H9 (cell line): ENCODE measurements around the gene ARHGEF10L. TPM values are rescaled to one million over a fixed set of nuclear protein-coding genes. Genes with fewer than 3 reads are reported as not detected.

ENCODE experiments used
- DNase-seq: peaks from one replicate; pipeline ENCODE4 v3.0.0-alpha.2; 2017
- H2AFZ ChIP-seq: one replicate; pipeline ENCODE4 v1.6.1; 2013; ENCODE audit warnings: mild to moderate bottlenecking, low read length, control low read depth, moderate library complexity
- H2AK5ac ChIP-seq: 2 replicates; pipeline ENCODE4 v1.6.1; 2013; ENCODE audit warnings: low read length, control low read depth, mixed read lengths; ENCODE audit not compliant: insufficient read length
- H2BK120ac ChIP-seq: one replicate; pipeline ENCODE4 v1.6.1; 2013; ENCODE audit warnings: low read depth, mild to moderate bottlenecking, low read length, control low read depth, inconsistent platforms; ENCODE audit not compliant: poor library complexity, severe bottlenecking
- H2BK12ac ChIP-seq: 2 replicates; pipeline ENCODE4 v1.6.1; 2013; ENCODE audit warnings: low read length, control low read depth, mixed read lengths, low read depth; ENCODE audit not compliant: insufficient read length
- H2BK15ac ChIP-seq: 2 replicates; pipeline ENCODE4 v1.6.1; 2013; ENCODE audit warnings: low read depth, low read length, control low read depth
- H2BK20ac ChIP-seq: one replicate; pipeline ENCODE4 v1.6.1; 2013; ENCODE audit warnings: low read depth, mild to moderate bottlenecking, low read length, control low read depth, inconsistent platforms; ENCODE audit not compliant: poor library complexity, severe bottlenecking
- H2BK5ac ChIP-seq: 2 replicates; pipeline ENCODE4 v1.6.1; 2013; ENCODE audit warnings: low read length, control low read depth, mixed read lengths; ENCODE audit not compliant: insufficient read length
- H3K14ac ChIP-seq: 2 replicates; pipeline ENCODE4 v1.6.1; 2013; ENCODE audit warnings: low read length, control low read depth; ENCODE audit not compliant: insufficient read depth
- H3K18ac ChIP-seq: 2 replicates; pipeline ENCODE4 v1.6.1; 2013; ENCODE audit warnings: low read depth, mild to moderate bottlenecking, mixed read lengths, low read length, control low read depth; ENCODE audit not compliant: insufficient read length
- H3K23ac ChIP-seq: 2 replicates; pipeline ENCODE4 v1.6.1; 2013; ENCODE audit warnings: low read length, control low read depth, mixed read lengths, low read depth; ENCODE audit not compliant: insufficient read length
- H3K23me2 ChIP-seq: 2 replicates; pipeline ENCODE4 v1.6.1; 2013; ENCODE audit warnings: low read depth, mild to moderate bottlenecking, mixed read lengths, low read length, control low read depth; ENCODE audit not compliant: insufficient read length, poor library complexity, severe bottlenecking
- H3K27ac ChIP-seq: 2 replicates; pipeline ENCODE4 v1.5.1; 2013; ENCODE audit warnings: low read length, control low read depth, mixed read lengths, low read depth; ENCODE audit not compliant: insufficient read length
- H3K27me3 ChIP-seq: 2 replicates; pipeline ENCODE4 v1.6.1; 2013; ENCODE audit warnings: low read length, control low read depth, inconsistent platforms; ENCODE audit not compliant: insufficient read depth
- H3K4ac ChIP-seq: 2 replicates; pipeline ENCODE4 v1.6.1; 2013; ENCODE audit warnings: low read depth, mild to moderate bottlenecking, control low read depth, inconsistent platforms, low read length, moderate library complexity
- H3K4me1 ChIP-seq: 2 replicates; pipeline ENCODE4 v1.6.1; 2013; ENCODE audit warnings: low read length, control low read depth, inconsistent platforms; ENCODE audit not compliant: insufficient read depth
- H3K4me2 ChIP-seq: 2 replicates; pipeline ENCODE4 v1.6.1; 2013; ENCODE audit warnings: low read length, control low read depth, mixed read lengths; ENCODE audit not compliant: insufficient read length, insufficient read depth
- H3K56ac ChIP-seq: 2 replicates; pipeline ENCODE4 v1.6.1; 2013; ENCODE audit warnings: low read depth, mild to moderate bottlenecking, mixed read lengths, low read length, control low read depth; ENCODE audit not compliant: insufficient read length
- H3K79me1 ChIP-seq: 2 replicates; pipeline ENCODE4 v1.6.1; 2013; ENCODE audit warnings: low read depth, mild to moderate bottlenecking, moderate library complexity, low read length, control low read depth, inconsistent platforms; ENCODE audit not compliant: insufficient read depth, poor library complexity, severe bottlenecking
- H3K79me2 ChIP-seq: 2 replicates; pipeline ENCODE4 v1.6.1; 2013; ENCODE audit warnings: low read length, control low read depth, inconsistent platforms; ENCODE audit not compliant: insufficient read depth
- H3K9ac ChIP-seq: 2 replicates; pipeline ENCODE4 v1.6.1; 2013; ENCODE audit warnings: low read length, control low read depth, mixed read lengths; ENCODE audit not compliant: insufficient read length; ENCODE audit errors: extremely low read depth
- H3K9me3 ChIP-seq: one replicate; pipeline ENCODE4 v1.6.1; 2013; ENCODE audit warnings: low read depth, low read length, inconsistent platforms; ENCODE audit not compliant: control insufficient read depth
- H3T11ph ChIP-seq: one replicate; pipeline ENCODE4 v1.6.1; 2013; ENCODE audit warnings: mild to moderate bottlenecking, low read length, control low read depth, inconsistent platforms
- H4K20me1 ChIP-seq: one replicate; pipeline ENCODE4 v1.6.1; 2013; ENCODE audit not compliant: control insufficient read depth, insufficient read length, insufficient read depth
- H4K5ac ChIP-seq: 2 replicates; pipeline ENCODE4 v1.6.1; 2013; ENCODE audit warnings: low read depth, mild to moderate bottlenecking, mixed read lengths, low read length, control low read depth; ENCODE audit not compliant: insufficient read length
- H4K8ac ChIP-seq: replicated peaks from 2 replicates; pipeline ENCODE4 v1.6.1; 2013; ENCODE audit warnings: low read length, control low read depth, mixed read lengths, low read depth; ENCODE audit not compliant: insufficient read length
- H4K91ac ChIP-seq: 2 replicates; pipeline ENCODE4 v1.6.1; 2013; ENCODE audit warnings: low read depth, mild to moderate bottlenecking, moderate library complexity, mixed read lengths, low read length, control low read depth; ENCODE audit not compliant: insufficient read length
- H3K27ac Mint-ChIP-seq, 3 experiments: 2 replicates in 2 of 3; 3 replicates in 1 of 3; pipeline ENCODE4 v1.8.0; 2020 to 2021; ENCODE audit warnings: mixed read lengths in 3 of 3, mild to moderate bottlenecking in 1 of 3, moderate library complexity in 1 of 3
- H3K27me3 Mint-ChIP-seq: 2 replicates; pipeline ENCODE4 v1.8.0; 2021; ENCODE audit warnings: low read depth, mild to moderate bottlenecking, moderate library complexity, mixed read lengths
- H3K36me3 Mint-ChIP-seq, 3 experiments: 2 replicates in 2 of 3; 3 replicates in 1 of 3; pipeline ENCODE4 v1.8.0; 2020 to 2021; ENCODE audit warnings: low read depth in 3 of 3, mixed read lengths in 3 of 3; ENCODE audit not compliant: insufficient read depth in 1 of 3
- H3K4me1 Mint-ChIP-seq, 2 experiments: 2 replicates each; pipeline ENCODE4 v1.8.0; 2020; ENCODE audit warnings: mixed read lengths in 2 of 2
- H3K4me3 Mint-ChIP-seq, 2 experiments: 2 replicates in 1 of 2; 3 replicates in 1 of 2; pipeline ENCODE4 v1.8.0; 2020 to 2021; ENCODE audit warnings: mild to moderate bottlenecking in 2 of 2, mixed read lengths in 2 of 2, moderate library complexity in 1 of 2
- H3K9me3 Mint-ChIP-seq, 2 experiments: 2 replicates in 1 of 2; 3 replicates in 1 of 2; pipeline ENCODE4 v1.8.0; 2020; ENCODE audit warnings: mild to moderate bottlenecking in 2 of 2, mixed read lengths in 2 of 2, moderate library complexity in 1 of 2
- WGBS: extraction: QIAGEN DNeasy Blood & Tissue Kit; methylation state at CpG from one replicate; pipeline ENCODE4 v1.1.7; 2013; ENCODE audit warnings: missing lambda C conversion rate, low lambda C conversion rate, mixed read lengths; ENCODE audit not compliant: insufficient read length; ENCODE audit errors: extremely low coverage; 5-methylcytosine and 5-hydroxymethylcytosine counted together
- total RNA-seq: library from RNA; stranded (reverse); gene quantifications from 2 replicates; pipeline ENCODE4 v1.2.1, GENCODE V29; 2021
- TF ChIP-seq, protein P1 (sequence below): fragments of 200-600 bp; sonication (generic); conservative IDR thresholded peaks from 3 replicates; pipeline ENCODE4 v1.8.0; 2021; ENCODE audit warnings: antibody characterized with exemption, mild to moderate bottlenecking

Gene ARHGEF10L
- total RNA-seq, 1 experiment from 2014 or later = 20.2 TPM

DNA sequence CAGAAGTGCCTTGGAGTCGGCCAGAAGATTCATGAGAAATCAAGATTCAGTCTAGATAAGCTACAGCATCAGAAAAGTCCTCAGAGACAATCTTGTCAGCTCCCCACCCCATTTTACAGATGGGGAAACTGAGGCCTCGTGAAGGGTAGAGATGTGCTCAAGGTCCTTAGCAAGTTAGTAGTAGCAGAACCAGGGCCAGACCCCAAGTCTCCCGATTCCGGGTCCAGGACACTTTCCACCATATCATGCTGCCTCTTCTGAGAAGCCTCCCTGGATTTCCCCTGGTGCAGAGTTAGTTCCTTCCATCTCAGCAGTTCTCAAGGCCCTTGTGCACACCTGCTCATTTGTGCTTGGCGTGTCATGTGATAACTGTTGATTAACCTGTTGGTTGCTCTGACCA lies 124.1 kb downstream of the ARHGEF10L start:
- no peak overlapping the region for H3T11ph ChIP-seq
- H2BK15ac ChIP-seq = no peak overlapping the region
- H2BK12ac ChIP-seq = no peak overlapping the region
- H3K23ac ChIP-seq = no peak overlapping the region
- H4K20me1 ChIP-seq = no peaks in the 10 kb centered on the region
- no peak overlapping the region for H3K14ac ChIP-seq
- H3K27me3 ChIP-seq = no peaks in the 10 kb centered on the region
- no peak overlapping the region for H3K18ac ChIP-seq
- no peak overlapping the region for H3K27ac ChIP-seq
- no CpG with 5 or more reads among the region's 5 CpGs for WGBS
- H3K9ac ChIP-seq = no peak overlapping the region
- TF ChIP-seq, protein P1, sequence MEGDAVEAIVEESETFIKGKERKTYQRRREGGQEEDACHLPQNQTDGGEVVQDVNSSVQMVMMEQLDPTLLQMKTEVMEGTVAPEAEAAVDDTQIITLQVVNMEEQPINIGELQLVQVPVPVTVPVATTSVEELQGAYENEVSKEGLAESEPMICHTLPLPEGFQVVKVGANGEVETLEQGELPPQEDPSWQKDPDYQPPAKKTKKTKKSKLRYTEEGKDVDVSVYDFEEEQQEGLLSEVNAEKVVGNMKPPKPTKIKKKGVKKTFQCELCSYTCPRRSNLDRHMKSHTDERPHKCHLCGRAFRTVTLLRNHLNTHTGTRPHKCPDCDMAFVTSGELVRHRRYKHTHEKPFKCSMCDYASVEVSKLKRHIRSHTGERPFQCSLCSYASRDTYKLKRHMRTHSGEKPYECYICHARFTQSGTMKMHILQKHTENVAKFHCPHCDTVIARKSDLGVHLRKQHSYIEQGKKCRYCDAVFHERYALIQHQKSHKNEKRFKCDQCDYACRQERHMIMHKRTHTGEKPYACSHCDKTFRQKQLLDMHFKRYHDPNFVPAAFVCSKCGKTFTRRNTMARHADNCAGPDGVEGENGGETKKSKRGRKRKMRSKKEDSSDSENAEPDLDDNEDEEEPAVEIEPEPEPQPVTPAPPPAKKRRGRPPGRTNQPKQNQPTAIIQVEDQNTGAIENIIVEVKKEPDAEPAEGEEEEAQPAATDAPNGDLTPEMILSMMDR = no peak
- Mint-ChIP-seq H3K27me3 (no peaks in the 10 kb centered on the region; the same call in 1 of the 2 replicates), H3K36me3 (peaks cover 29 to 49% (median 33%) of the 10 kb centered on the region in 3 experiments), H3K27ac (peak overlapping the region in 1 of 3 experiments; percentile 75; a peak in 2 of 7 replicates), H3K9me3 (no peaks in the 10 kb centered on the region; a peak in 1 of 5 replicates), H3K4me3 (no peak overlapping the region), H3K4me1 (peaks cover 9 to 12% of the 10 kb centered on the region in 2 experiments)
- no peak for DNase-seq
- H3K9me3 ChIP-seq = no peaks in the 10 kb centered on the region
- H3K23me2 ChIP-seq = no peaks in the 10 kb centered on the region
- no peak overlapping the region for H2BK20ac ChIP-seq
- no peak overlapping the region for H4K91ac ChIP-seq
- no peak overlapping the region for H3K56ac ChIP-seq
- no peak overlapping the region for H4K8ac ChIP-seq
- H2BK5ac ChIP-seq = no peak overlapping the region
- no peaks in the 10 kb centered on the region for H3K4me1 ChIP-seq
- no peaks in the 10 kb centered on the region for H3K79me2 ChIP-seq
- no peak overlapping the region for H2AK5ac ChIP-seq
- no peak overlapping the region for H2BK120ac ChIP-seq
- H3K4ac ChIP-seq = no peak overlapping the region
- H4K5ac ChIP-seq = no peak overlapping the region
- no peak overlapping the region for H2AFZ ChIP-seq
- no peaks in the 10 kb centered on the region for H3K79me1 ChIP-seq
- H3K4me2 ChIP-seq = no peak overlapping the region
